CD14-positive monocyte (primary cell): ENCODE results near the gene STK32B. TPM values are rescaled to one million over a fixed set of nuclear protein-coding genes. Genes with fewer than 3 reads are reported as not detected.
A peak's percentile ranks its signal among the peaks of the same experiment; 100 is the strongest.

ENCODE experiments used
- DNase-seq, 3 donors: peaks; one replicate each; pipeline ENCODE4 v3.0.0-alpha.2; 2011 to 2022
- H2AFZ ChIP-seq: 2 replicates; pipeline ENCODE4 v1.6.0; 2012; ENCODE audit warnings: mild to moderate bottlenecking, low read depth, low read length, inconsistent platforms; ENCODE audit not compliant: insufficient read depth, poor library complexity, severe bottlenecking
- H3K27ac ChIP-seq, 2 donors: 1 replicate in 1 of 2; 2 replicates in 1 of 2; pipeline ENCODE4 v1.5.1; 2012 to 2013; ENCODE audit warnings: low read length in 2 of 2, control low read depth in 1 of 2, inconsistent platforms in 1 of 2, low read depth in 1 of 2, mild to moderate bottlenecking in 1 of 2
- H3K27me3 ChIP-seq, 2 donors: one replicate each; pipeline versions ENCODE4 v1.6.0 to v1.6.1; 2011 to 2013; ENCODE audit warnings: low read length in 2 of 2; ENCODE audit not compliant: control insufficient read depth in 2 of 2, insufficient read depth in 2 of 2
- H3K36me3 ChIP-seq, 2 donors: replicated peaks in 1 of 2; 1 replicate in 1 of 2; 2 replicates in 1 of 2; pipeline versions ENCODE4 v1.5.1 to v1.6.1; 2012 to 2013; ENCODE audit warnings: low read length in 2 of 2, control low read depth in 1 of 2, inconsistent platforms in 1 of 2, mild to moderate bottlenecking in 1 of 2; ENCODE audit not compliant: insufficient read depth in 2 of 2, control insufficient read depth in 1 of 2
- H3K4me1 ChIP-seq, 2 donors: 1 replicate in 1 of 2; 2 replicates in 1 of 2; pipeline versions ENCODE4 v1.5.1 to v1.6.1; 2012 to 2013; ENCODE audit warnings: low read length in 2 of 2, control low read depth in 1 of 2, inconsistent platforms in 1 of 2, mild to moderate bottlenecking in 1 of 2, moderate library complexity in 1 of 2; ENCODE audit not compliant: insufficient read depth in 2 of 2, control insufficient read depth in 1 of 2
- H3K4me2 ChIP-seq: replicated peaks from 2 replicates; pipeline ENCODE3; 2012; ENCODE audit warnings: low read length, moderate library complexity, mild to moderate bottlenecking; ENCODE audit not compliant: poor library complexity, severe bottlenecking; ENCODE audit errors: extremely low read depth
- H3K4me3 ChIP-seq, 3 experiments: fragments of 200-600 bp in 1 of 3; sonication (generic) in 1 of 3; replicated peaks in 1 of 3; 1 replicate in 2 of 3; 2 replicates in 1 of 3; pipeline ENCODE4 v1.5.1; 2011 to 2013; ENCODE audit warnings: low read length in 3 of 3, mild to moderate bottlenecking in 3 of 3, control low read depth in 2 of 3, low read depth in 2 of 3, inconsistent platforms in 1 of 3, moderate library complexity in 1 of 3
- H3K79me2 ChIP-seq: 2 replicates; pipeline ENCODE4 v1.6.0; 2012; ENCODE audit warnings: mild to moderate bottlenecking, control low read depth, inconsistent platforms, low read length, moderate library complexity; ENCODE audit not compliant: insufficient read depth
- H3K9ac ChIP-seq: 2 replicates; pipeline ENCODE4 v1.6.0; 2017; ENCODE audit warnings: low read length, mild to moderate bottlenecking; ENCODE audit not compliant: insufficient read depth, poor library complexity, severe bottlenecking
- H3K9me3 ChIP-seq, 2 donors: replicated peaks in 1 of 2; 1 replicate in 1 of 2; 2 replicates in 1 of 2; pipeline versions ENCODE4 v1.5.1 to v1.6.1; 2012 to 2013; ENCODE audit warnings: low read length in 2 of 2, control low read depth in 1 of 2; ENCODE audit not compliant: control insufficient read depth in 1 of 2, insufficient read depth in 1 of 2
- H4K20me1 ChIP-seq: 2 replicates; pipeline ENCODE4 v1.6.0; 2012; ENCODE audit warnings: mild to moderate bottlenecking, low read length, control low read depth, moderate library complexity; ENCODE audit not compliant: insufficient read depth
- H3K27ac Mint-ChIP-seq, 7 donors: one replicate each; pipeline ENCODE4 v1.8.0; 2020; ENCODE audit warnings: mild to moderate bottlenecking in 7 of 7, mixed read lengths in 7 of 7, moderate library complexity in 6 of 7, inconsistent platforms in 2 of 7
- H3K27me3 Mint-ChIP-seq, 3 donors: one replicate each; pipeline ENCODE4 v1.8.0; 2021 to 2022; ENCODE audit warnings: low read depth in 3 of 3, mild to moderate bottlenecking in 3 of 3, mixed read lengths in 3 of 3, moderate library complexity in 3 of 3, inconsistent platforms in 1 of 3
- H3K36me3 Mint-ChIP-seq, 2 donors: one replicate each; pipeline ENCODE4 v1.8.0; 2020; ENCODE audit warnings: mixed read lengths in 2 of 2, inconsistent platforms in 1 of 2, mild to moderate bottlenecking in 1 of 2
- H3K4me1 Mint-ChIP-seq: one replicate; pipeline ENCODE4 v1.8.0; 2020; ENCODE audit warnings: mild to moderate bottlenecking, mixed read lengths
- H3K4me3 Mint-ChIP-seq, 2 donors: one replicate each; pipeline ENCODE4 v1.8.0; 2020; ENCODE audit warnings: mild to moderate bottlenecking in 2 of 2, mixed read lengths in 2 of 2, moderate library complexity in 1 of 2
- H3K9me3 Mint-ChIP-seq, 7 donors: one replicate each; pipeline ENCODE4 v1.8.0; 2020 to 2022; ENCODE audit warnings: mixed read lengths in 7 of 7, mild to moderate bottlenecking in 6 of 7, moderate library complexity in 6 of 7, inconsistent platforms in 2 of 7
- WGBS: methylation state at CpG from one replicate; pipeline ENCODE4 v1.1.5; 2013; ENCODE audit warnings: missing lambda C conversion rate; ENCODE audit not compliant: insufficient coverage; 5-methylcytosine and 5-hydroxymethylcytosine counted together
- intact Hi-C, 2 donors: fragments of 100-400 bp; cut with micrococcal nuclease; formaldehyde crosslinking; loops; one replicate each; pipeline versions ENCODE4 v1.15.0 to v1.15.1; 2023
- polyA plus RNA-seq, 3 donors: library from polyadenylated mRNA; depleted of rRNA in 1 of 3; unstranded in 2 of 3; stranded (reverse) in 1 of 3; fragments of 300-500 nt in 2 of 3; fragments of >200 nt in 1 of 3; fragmentation: Illumina TruSeq in 2 of 3; gene quantifications; 1 replicate in 2 of 3; 2 replicates in 1 of 3; pipeline ENCODE4 v1.2.3, GENCODE V29; 2012 to 2021
- TF ChIP-seq, protein P1 (sequence below): fragments of 200-600 bp; IDR thresholded peaks from one replicate; pipeline ENCODE4 v1.8.0; 2022; ENCODE audit warnings: antibody characterized with exemption, mild to moderate bottlenecking

Gene STK32B
- polyA plus RNA-seq, 3 donors = 0.61 to 1.7 (median 0.75) TPM

DNA sequence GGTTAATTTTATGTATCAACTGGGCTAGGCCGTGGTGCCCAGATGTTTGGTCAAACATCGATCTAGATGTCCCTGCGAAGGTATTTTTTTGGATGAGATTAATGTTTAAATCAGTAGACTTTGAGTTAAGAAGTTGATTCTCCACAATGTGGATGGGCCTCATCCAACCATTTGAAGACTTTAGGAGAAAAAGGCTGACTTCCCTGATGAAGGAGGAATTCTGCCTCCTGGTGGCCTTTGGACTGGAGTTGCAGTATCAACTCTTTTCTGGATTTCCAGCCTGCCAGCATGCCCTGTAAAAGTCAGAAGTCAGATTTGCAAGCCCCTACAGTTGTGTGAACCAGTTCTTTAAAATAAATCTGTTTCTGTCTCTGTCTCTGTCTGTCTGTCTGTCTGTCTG is 91.4 kb downstream of the STK32B start:
- peak; percentile 14 to 40 (median 32) for DNase-seq
- no peak overlapping the region for H3K4me3 ChIP-seq
- no peaks in the 10 kb centered on the region for H3K36me3 ChIP-seq
- no peaks in the 10 kb centered on the region for H3K79me2 ChIP-seq
- Mint-ChIP-seq H3K36me3 (peaks cover 0 to 4% of the 10 kb centered on the region in 2 donors), H3K9me3 (peaks cover 0 to 3% (median 0%) of the 10 kb centered on the region in 7 donors), H3K4me3 (no peak overlapping the region), H3K4me1 (no peaks in the 10 kb centered on the region), H3K27ac (no peak overlapping the region), H3K27me3 (peaks cover 0 to 5% (median 3%) of the 10 kb centered on the region in 3 donors)
- TF ChIP-seq, protein P1, sequence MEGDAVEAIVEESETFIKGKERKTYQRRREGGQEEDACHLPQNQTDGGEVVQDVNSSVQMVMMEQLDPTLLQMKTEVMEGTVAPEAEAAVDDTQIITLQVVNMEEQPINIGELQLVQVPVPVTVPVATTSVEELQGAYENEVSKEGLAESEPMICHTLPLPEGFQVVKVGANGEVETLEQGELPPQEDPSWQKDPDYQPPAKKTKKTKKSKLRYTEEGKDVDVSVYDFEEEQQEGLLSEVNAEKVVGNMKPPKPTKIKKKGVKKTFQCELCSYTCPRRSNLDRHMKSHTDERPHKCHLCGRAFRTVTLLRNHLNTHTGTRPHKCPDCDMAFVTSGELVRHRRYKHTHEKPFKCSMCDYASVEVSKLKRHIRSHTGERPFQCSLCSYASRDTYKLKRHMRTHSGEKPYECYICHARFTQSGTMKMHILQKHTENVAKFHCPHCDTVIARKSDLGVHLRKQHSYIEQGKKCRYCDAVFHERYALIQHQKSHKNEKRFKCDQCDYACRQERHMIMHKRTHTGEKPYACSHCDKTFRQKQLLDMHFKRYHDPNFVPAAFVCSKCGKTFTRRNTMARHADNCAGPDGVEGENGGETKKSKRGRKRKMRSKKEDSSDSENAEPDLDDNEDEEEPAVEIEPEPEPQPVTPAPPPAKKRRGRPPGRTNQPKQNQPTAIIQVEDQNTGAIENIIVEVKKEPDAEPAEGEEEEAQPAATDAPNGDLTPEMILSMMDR = peak; percentile 65
- 85% methylated on average over 3 of the region's 3 CpGs for WGBS
- H3K4me2 ChIP-seq = no peak overlapping the region
- no peak overlapping the region for H2AFZ ChIP-seq
- H3K9me3 ChIP-seq = no peaks in the 10 kb centered on the region
- no peaks in the 10 kb centered on the region for H3K4me1 ChIP-seq
- H3K27ac ChIP-seq = no peak overlapping the region
- intact Hi-C loops = loop anchor here (2.0 to 5.0 kb wide), 3 partner anchors 90 to 150 kb away; partner anchors contain the start of gene STK32B (in 1 of the 2)
- H3K27me3 ChIP-seq = no peaks in the 10 kb centered on the region
- no peak overlapping the region for H3K9ac ChIP-seq
- H4K20me1 ChIP-seq = no peaks in the 10 kb centered on the region

DNA sequence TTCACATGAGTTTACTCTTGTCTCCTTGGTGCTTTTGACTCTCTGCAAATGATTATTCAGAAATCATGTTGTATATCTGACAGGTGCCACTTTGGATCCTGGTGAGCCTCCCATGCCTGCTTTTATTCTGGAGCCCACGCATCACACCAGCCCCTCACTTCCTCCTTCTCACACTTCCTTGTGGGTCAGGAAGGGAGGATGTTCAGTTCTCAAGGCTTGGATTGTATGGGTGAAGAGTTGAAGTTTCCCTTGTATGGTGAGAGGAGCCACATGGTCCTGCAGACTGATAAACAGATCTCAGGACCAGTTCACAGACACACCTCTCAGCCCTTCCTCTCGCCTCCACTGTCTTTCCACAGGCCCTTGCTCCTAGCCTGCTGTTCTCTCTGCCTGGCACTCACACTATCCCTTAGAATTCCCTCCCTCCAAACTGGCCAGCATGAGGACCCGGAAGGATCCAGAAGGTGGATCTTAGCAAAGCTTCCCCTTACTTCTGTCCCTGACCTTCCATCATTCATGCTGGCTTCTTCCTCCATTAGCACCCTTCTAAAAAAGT is 92.1 kb downstream of the STK32B start:
- Mint-ChIP-seq H3K27me3 (peaks cover 0 to 5% (median 3%) of the 10 kb centered on the region in 3 donors), H3K9me3 (peaks cover 0 to 3% (median 0%) of the 10 kb centered on the region in 7 donors), H3K36me3 (peaks cover 0 to 4% of the 10 kb centered on the region in 2 donors), H3K4me3 (no peak overlapping the region), H3K27ac (no peak overlapping the region), H3K4me1 (no peaks in the 10 kb centered on the region)
- Histone ChIP-seq H3K4me2 (no peak overlapping the region), H3K9ac (no peak overlapping the region), H2AFZ (no peak overlapping the region), H3K4me3 (no peak overlapping the region), H3K9me3 (no peaks in the 10 kb centered on the region), H3K27me3 (no peaks in the 10 kb centered on the region), H4K20me1 (no peaks in the 10 kb centered on the region), H3K27ac (no peak overlapping the region), H3K4me1 (no peaks in the 10 kb centered on the region), H3K79me2 (no peaks in the 10 kb centered on the region), H3K36me3 (no peaks in the 10 kb centered on the region)
- DNase-seq = no peak
- intact Hi-C loops = loop anchor here (2.0 to 5.0 kb wide), 3 partner anchors 91 to 151 kb away; partner anchors contain the start of gene STK32B (in 1 of the 2)
- TF ChIP-seq, protein P1 = no peak
- WGBS = 95% methylated on average over 2 of the region's 3 CpGs
